SK-N-SH treated with all-trans-retinoic acid at 6 μM for 48 hours (cell line): ENCODE results near the gene PLPP2.

Experiments
- CREB5 ChIP-seq: fragments of 250-450 bp; sonication (Bioruptor Pico); IDR thresholded peaks from 2 replicates; pipeline ENCODE4 v1.5.1; 2020; ENCODE audit warnings: low read depth, mild to moderate bottlenecking, moderate library complexity
- PATZ1 ChIP-seq: fragments of 250-450 bp; sonication (Bioruptor Pico); IDR thresholded peaks from 2 replicates; pipeline ENCODE4 v1.8.0; 2020; ENCODE audit warnings: mild to moderate bottlenecking, moderate library complexity, borderline replicate concordance
- TOX ChIP-seq: fragments of 250-450 bp; sonication (Bioruptor Pico); IDR thresholded peaks from 2 replicates; pipeline ENCODE4 v1.8.0; 2021; ENCODE audit warnings: mild to moderate bottlenecking, moderate library complexity, borderline replicate concordance
- ZFP30 ChIP-seq: fragments of 450-650 bp; formaldehyde crosslinking; IDR thresholded peaks from 2 replicates; pipeline ENCODE4 v1.5.0; 2022; ENCODE audit warnings: mild to moderate bottlenecking, moderate library complexity
- ZNF565 ChIP-seq: fragments of 450-650 bp; formaldehyde crosslinking; conservative IDR thresholded peaks from 2 replicates; pipeline ENCODE4 v1.5.0; 2020; ENCODE audit warnings: low read depth, mild to moderate bottlenecking, moderate library complexity
- ZNF8 ChIP-seq: fragments of 450-650 bp; formaldehyde crosslinking; IDR thresholded peaks from 2 replicates; pipeline ENCODE4 v1.5.0; 2020; ENCODE audit warnings: mild to moderate bottlenecking, moderate library complexity

GRCh38 chr19:291006-291521, at the start of gene PLPP2:
- TF ChIP-seq ZNF565 = no peak
- TF ChIP-seq PATZ1 (CRISPR knock-in tag) = no peak
- TF ChIP-seq ZNF8 (CRISPR knock-in tag) = no peak
- no peak for TF ChIP-seq TOX (CRISPR knock-in tag)
- TF ChIP-seq ZFP30 = no peak
- no peak for TF ChIP-seq CREB5 (CRISPR knock-in tag)
